Calu3 (cell line): Measurements from ENCODE around the gene TMEM59. TPM values are rescaled to one million over a fixed set of nuclear protein-coding genes. Genes with fewer than 3 reads are reported as not detected.
A peak's percentile ranks its signal among the peaks of the same experiment; 100 is the strongest.

Experiments used
- BruUV-seq: library from RNA; stranded (reverse); fragments of 400-500 nt; replicated peaks from 2 replicates; lab custom pipeline; 2021; lab: Mats Ljungman, UMichigan
- CTCF ChIA-PET: fragments of 300-600 bp; sonication (Branson Sonifier 250); formaldehyde crosslinking; loops from one replicate; lab custom pipeline; 2022; ENCODE audit warnings: antibody characterized with exemption; lab: Charles Lee
- DNase-seq: peaks from one replicate; pipeline ENCODE4 v3.0.0; 2022
- H3K27ac Mint-ChIP-seq: one replicate; pipeline ENCODE4 v1.8.0; 2022; ENCODE audit warnings: mixed read lengths; ENCODE audit not compliant: unreplicated experiment
- H3K27me3 Mint-ChIP-seq: one replicate; pipeline ENCODE4 v1.8.0; 2022; ENCODE audit warnings: mixed read lengths; ENCODE audit not compliant: unreplicated experiment
- H3K36me3 Mint-ChIP-seq: one replicate; pipeline ENCODE4 v1.8.0; 2022; ENCODE audit warnings: mild to moderate bottlenecking, moderate library complexity, mixed read lengths; ENCODE audit not compliant: insufficient read depth, unreplicated experiment
- H3K4me1 Mint-ChIP-seq: one replicate; pipeline ENCODE4 v1.8.0; 2022; ENCODE audit warnings: mild to moderate bottlenecking, low read depth, mixed read lengths; ENCODE audit not compliant: unreplicated experiment
- H3K4me3 Mint-ChIP-seq: one replicate; pipeline ENCODE4 v1.8.0; 2022; ENCODE audit warnings: mild to moderate bottlenecking, low read depth, moderate library complexity, mixed read lengths; ENCODE audit not compliant: unreplicated experiment
- H3K9me3 Mint-ChIP-seq: one replicate; pipeline ENCODE4 v1.8.0; 2022; ENCODE audit warnings: low read depth, mixed read lengths; ENCODE audit not compliant: unreplicated experiment
- CTCF ChIP-seq: fragments of 200-600 bp; IDR thresholded peaks from one replicate; pipeline ENCODE4 v1.8.0; 2022; ENCODE audit warnings: antibody characterized with exemption; ENCODE audit not compliant: unreplicated experiment
- intact Hi-C: fragments of 100-400 bp; cut with micrococcal nuclease; formaldehyde crosslinking; loops from one replicate; pipeline ENCODE4 v1.10.0; 2022; ENCODE audit not compliant: unreplicated experiment
- microRNA-seq: library from miRNA; unstranded; fragments of <30 nt; microRNA quantifications from one replicate; pipeline ENCODE4 v1.2.0, GENCODE V29; 2022
- total RNA-seq: library from RNA; stranded (reverse); gene quantifications from 2 replicates; pipeline ENCODE4 v1.2.3, GENCODE V29; 2022

The TMEM59 gene
- total RNA-seq, 1 experiment from 2014 or later = 316 TPM

- no peak for DNase-seq
- H3K36me3 Mint-ChIP-seq = peaks cover 5% of the 10 kb centered on the region
- H3K27me3 Mint-ChIP-seq = no peaks in the 10 kb centered on the region
- no peak for TF ChIP-seq CTCF
- no peak overlapping the region for H3K27ac Mint-ChIP-seq
- H3K4me3 Mint-ChIP-seq = no peak overlapping the region
- CTCF ChIA-PET = no interaction called here
- no TSS peak for BruUV-seq
- H3K4me1 Mint-ChIP-seq = peaks cover 12% of the 10 kb centered on the region
- intact Hi-C loops = no loop called here
- H3K9me3 Mint-ChIP-seq = no peaks in the 10 kb centered on the region
Observed at GRCh38 chr1:53981220-53981619, 71.8 kb downstream of the TMEM59 start.

GRCh38 chr1:53979712-53980450, 73.1 kb downstream of the TMEM59 start:
- no peak overlapping the region for H3K27ac Mint-ChIP-seq

More at GRCh38 chr1:53979712-53980450, 73.1 kb downstream of the TMEM59 start:
- no TSS peak for BruUV-seq
- Mint-ChIP-seq H3K4me3 (no peak overlapping the region), H3K27me3 (no peaks in the 10 kb centered on the region), H3K4me1 (peaks cover 12% of the 10 kb centered on the region), H3K9me3 (no peaks in the 10 kb centered on the region), H3K36me3 (peaks cover 5% of the 10 kb centered on the region)
- TF ChIP-seq CTCF = no peak
- intact Hi-C loops = no loop called here
- no peak for DNase-seq
- CTCF ChIA-PET = interaction anchor here (0.6 kb wide), 1 partner anchor 11 kb away, joined by 5 read pairs; no protein-coding TSS in a partner anchor

Small RNA genes lying within 50 kb of the gene (microRNA-seq; reads per million reads assigned to microRNA genes)
- 4.9 reads per million, percentile 14 among the genes with 10 or more reads in this experiment for gene MIR4781

Other genes with a start within 250 kb of the TMEM59 start
- gene NDC1, start 214.9 kb downstream of the TMEM59 start, total RNA-seq = 40.6 and 44.8 TPM in 2 replicates
- 15.2 and 18.2 TPM in 2 replicates for gene YIPF1, start 163.4 kb downstream of the TMEM59 start, total RNA-seq
- not detected in 2 replicates for gene DIO1, start 159.0 kb downstream of the TMEM59 start, total RNA-seq
- 25.8 and 30.0 TPM in 2 replicates for gene IFT25, start 107.5 kb downstream of the TMEM59 start, total RNA-seq
- gene LRRC42, start 106.9 kb downstream of the TMEM59 start, total RNA-seq = 23.8 and 24.9 TPM in 2 replicates
- 0.24 TPM in 1 of 2 replicates, not detected in the other for gene LDLRAD1, start 35.0 kb downstream of the TMEM59 start, total RNA-seq
- 5.9 and 8.4 TPM in 2 replicates for gene TCEANC2, start 404 bp upstream of the TMEM59 start, total RNA-seq
- gene CDCP2, start 99.8 kb upstream of the TMEM59 start, total RNA-seq = not detected in 2 replicates
- 12.9 and 14.5 TPM in 2 replicates for gene CYB5RL, start 146.8 kb upstream of the TMEM59 start, total RNA-seq
- gene MRPL37, start 147.0 kb upstream of the TMEM59 start, total RNA-seq = 94.2 and 105 TPM in 2 replicates